Neural cell (in vitro differentiated cells): ENCODE results near the gene SAP130. TPM values are rescaled to one million over a fixed set of nuclear protein-coding genes. Genes with fewer than 3 reads are reported as not detected.

Experiments used
- H2AFZ ChIP-seq: fragments of 200-600, 300-800 bp; sonication (generic), shearing (Covaris generic); 2 replicates; pipeline ENCODE4 v1.6.0; 2014; ENCODE audit warnings: low read depth, mild to moderate bottlenecking, antibody characterized with exemption, low read length, moderate library complexity
- H3F3A ChIP-seq: fragments of 200-600 bp; shearing (Covaris generic); 2 replicates; pipeline ENCODE4 v1.6.1; 2016; ENCODE audit warnings: mild to moderate bottlenecking, moderate library complexity, mixed read lengths, antibody characterized with exemption, low read length; ENCODE audit not compliant: insufficient read depth, poor library complexity, severe bottlenecking
- H3K27ac ChIP-seq: fragments of 200-600, 300-800 bp; sonication (generic), shearing (Covaris generic); 2 replicates; pipeline ENCODE4 v1.5.1; 2014; ENCODE audit warnings: mild to moderate bottlenecking, low read length, moderate library complexity
- H3K27me3 ChIP-seq: fragments of 300-800, 200-600 bp; sonication (generic), shearing (Covaris generic); 2 replicates; pipeline ENCODE4 v1.6.0; 2014; ENCODE audit warnings: mild to moderate bottlenecking, low read depth, low read length, moderate library complexity; ENCODE audit not compliant: insufficient read depth
- H3K36me3 ChIP-seq: fragments of 300-800, 200-600 bp; sonication (generic), shearing (Covaris generic); 2 replicates; pipeline ENCODE4 v1.5.1; 2014; ENCODE audit warnings: mild to moderate bottlenecking, antibody characterized with exemption, low read length, moderate library complexity; ENCODE audit not compliant: insufficient read depth
- H3K4me2 ChIP-seq: fragments of 300-800, 200-600 bp; sonication (generic), shearing (Covaris generic); 2 replicates; pipeline ENCODE4 v1.6.0; 2014; ENCODE audit warnings: mild to moderate bottlenecking, low read length
- H3K4me3 ChIP-seq: fragments of 300-800, 200-600 bp; sonication (generic), shearing (Covaris generic); 2 replicates; pipeline ENCODE4 v1.5.1; 2014; ENCODE audit warnings: mild to moderate bottlenecking, low read length, moderate library complexity
- H3K79me2 ChIP-seq: fragments of 200-600 bp; shearing (Covaris generic); replicated peaks from 2 replicates; pipeline ENCODE4 v1.6.0; 2014; ENCODE audit warnings: mild to moderate bottlenecking, low read length, moderate library complexity; ENCODE audit not compliant: insufficient read depth
- H3K9ac ChIP-seq: fragments of 300-800, 200-600 bp; sonication (generic), shearing (Covaris generic); 2 replicates; pipeline ENCODE4 v1.6.1; 2016; ENCODE audit warnings: mild to moderate bottlenecking, low read length, mixed read lengths
- H3K9me2 ChIP-seq: fragments of 200-600 bp; shearing (Covaris generic); 2 replicates; pipeline ENCODE4 v1.6.1; 2016; ENCODE audit warnings: mild to moderate bottlenecking, low read length, mixed read lengths; ENCODE audit not compliant: insufficient read depth
- H3K9me3 ChIP-seq: fragments of 200-600, 300-800 bp; sonication (generic), shearing (Covaris generic); 2 replicates; pipeline ENCODE4 v1.6.1; 2016; ENCODE audit warnings: mild to moderate bottlenecking, mixed run types, low read length, moderate library complexity, mixed read lengths
- H4K20me1 ChIP-seq: fragments of 200-600 bp; shearing (Covaris generic); 2 replicates; pipeline ENCODE4 v1.6.1; 2016; ENCODE audit warnings: mild to moderate bottlenecking, mixed run types; ENCODE audit not compliant: insufficient read depth
- EP300 ChIP-seq: fragments of 450-650 bp; conservative IDR thresholded peaks from 2 replicates; pipeline ENCODE4 v1.6.1; 2014; ENCODE audit warnings: antibody characterized with exemption, mild to moderate bottlenecking, moderate library complexity; ENCODE audit not compliant: poor library complexity, severe bottlenecking
- EZH2 ChIP-seq: fragments of 200-600, 300-800 bp; shearing (Covaris generic), sonication (generic); IDR thresholded peaks from 2 replicates; pipeline ENCODE4 v1.6.1; 2014; ENCODE audit warnings: antibody characterized with exemption, low read length, borderline replicate concordance, mild to moderate bottlenecking; ENCODE audit not compliant: insufficient read depth, poor library complexity, severe bottlenecking
- MXI1 ChIP-seq: fragments of 450-650 bp; conservative IDR thresholded peaks from 2 replicates; pipeline ENCODE4 v1.6.1; 2014; ENCODE audit warnings: antibody characterized with exemption, mild to moderate bottlenecking; ENCODE audit not compliant: poor library complexity, severe bottlenecking
- POLR2AphosphoS5 ChIP-seq: IDR thresholded peaks from 2 replicates; pipeline ENCODE4 v1.6.1; 2012
- RAD21 ChIP-seq: fragments of 450-650 bp; conservative IDR thresholded peaks from 2 replicates; pipeline ENCODE4 v1.6.1; 2014; ENCODE audit warnings: antibody characterized with exemption, mild to moderate bottlenecking, moderate library complexity
- SMC3 ChIP-seq: fragments of 450-650 bp; conservative IDR thresholded peaks from 2 replicates; pipeline ENCODE4 v1.6.1; 2014; ENCODE audit warnings: antibody characterized with exemption, mild to moderate bottlenecking, moderate library complexity; ENCODE audit not compliant: poor library complexity
- TAF1 ChIP-seq: IDR thresholded peaks from 2 replicates; pipeline ENCODE4 v1.6.1; 2012; ENCODE audit warnings: low read depth
- polyA plus RNA-seq: library from polyadenylated mRNA; depleted of rRNA; stranded (reverse); fragments of >200 nt; gene quantifications from 2 replicates; pipeline ENCODE4 v1.2.3, GENCODE V29; 2014
- TF ChIP-seq, protein P1 (sequence below): fragments of 450-650 bp; IDR thresholded peaks from 2 replicates; pipeline ENCODE4 v1.5.1; 2014; ENCODE audit warnings: antibody characterized with exemption, mild to moderate bottlenecking, moderate library complexity; ENCODE audit not compliant: poor library complexity, severe bottlenecking
- TF ChIP-seq, protein P2 (sequence below): IDR thresholded peaks from 2 replicates; pipeline ENCODE4 v1.6.1; 2012; ENCODE audit warnings: borderline replicate concordance

Gene SAP130
- polyA plus RNA-seq, 1 donor from 2014 or later: 5.6 TPM

DNA sequence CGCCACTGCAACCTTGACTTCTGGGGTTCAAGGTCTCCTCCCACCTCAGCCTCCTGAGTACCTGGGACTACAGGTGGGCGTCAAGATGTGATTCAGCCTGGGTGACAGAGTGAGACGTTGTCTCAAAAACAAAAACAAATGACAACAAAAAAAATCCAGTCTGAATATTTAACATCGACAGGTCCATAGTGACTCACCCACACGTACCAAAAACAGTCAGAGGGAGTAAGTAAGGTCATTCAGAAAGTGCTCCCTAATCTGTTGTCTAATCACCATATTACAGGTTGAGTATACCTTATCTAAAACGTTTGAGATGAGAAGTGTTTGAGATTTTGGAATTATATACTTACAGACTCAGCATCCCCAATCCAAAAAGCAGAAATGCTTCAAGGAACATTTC lies 24.4 kb downstream of the SAP130 start:
- no peak overlapping the region for H3K27ac ChIP-seq
- H4K20me1 ChIP-seq: no peaks in the 10 kb centered on the region
- no peak overlapping the region for H2AFZ ChIP-seq
- no peak overlapping the region for H3K4me3 ChIP-seq
- no peaks in the 10 kb centered on the region for H3F3A ChIP-seq
- peaks cover 19% of the 10 kb centered on the region for H3K36me3 ChIP-seq
- no peaks in the 10 kb centered on the region for H3K9me3 ChIP-seq
- no peaks in the 10 kb centered on the region for H3K27me3 ChIP-seq
- no peak overlapping the region for H3K4me2 ChIP-seq
- no peaks in the 10 kb centered on the region for H3K79me2 ChIP-seq
- H3K9me2 ChIP-seq: no peaks in the 10 kb centered on the region
- TF ChIP-seq POLR2AphosphoS5 (no peak), EP300 (no peak), MXI1 (no peak), SMC3 (no peak), TAF1 (no peak), EZH2 (no peak), RAD21 (no peak)
- TF ChIP-seq, protein P1, sequence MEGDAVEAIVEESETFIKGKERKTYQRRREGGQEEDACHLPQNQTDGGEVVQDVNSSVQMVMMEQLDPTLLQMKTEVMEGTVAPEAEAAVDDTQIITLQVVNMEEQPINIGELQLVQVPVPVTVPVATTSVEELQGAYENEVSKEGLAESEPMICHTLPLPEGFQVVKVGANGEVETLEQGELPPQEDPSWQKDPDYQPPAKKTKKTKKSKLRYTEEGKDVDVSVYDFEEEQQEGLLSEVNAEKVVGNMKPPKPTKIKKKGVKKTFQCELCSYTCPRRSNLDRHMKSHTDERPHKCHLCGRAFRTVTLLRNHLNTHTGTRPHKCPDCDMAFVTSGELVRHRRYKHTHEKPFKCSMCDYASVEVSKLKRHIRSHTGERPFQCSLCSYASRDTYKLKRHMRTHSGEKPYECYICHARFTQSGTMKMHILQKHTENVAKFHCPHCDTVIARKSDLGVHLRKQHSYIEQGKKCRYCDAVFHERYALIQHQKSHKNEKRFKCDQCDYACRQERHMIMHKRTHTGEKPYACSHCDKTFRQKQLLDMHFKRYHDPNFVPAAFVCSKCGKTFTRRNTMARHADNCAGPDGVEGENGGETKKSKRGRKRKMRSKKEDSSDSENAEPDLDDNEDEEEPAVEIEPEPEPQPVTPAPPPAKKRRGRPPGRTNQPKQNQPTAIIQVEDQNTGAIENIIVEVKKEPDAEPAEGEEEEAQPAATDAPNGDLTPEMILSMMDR: no peak
- TF ChIP-seq, protein P2, sequence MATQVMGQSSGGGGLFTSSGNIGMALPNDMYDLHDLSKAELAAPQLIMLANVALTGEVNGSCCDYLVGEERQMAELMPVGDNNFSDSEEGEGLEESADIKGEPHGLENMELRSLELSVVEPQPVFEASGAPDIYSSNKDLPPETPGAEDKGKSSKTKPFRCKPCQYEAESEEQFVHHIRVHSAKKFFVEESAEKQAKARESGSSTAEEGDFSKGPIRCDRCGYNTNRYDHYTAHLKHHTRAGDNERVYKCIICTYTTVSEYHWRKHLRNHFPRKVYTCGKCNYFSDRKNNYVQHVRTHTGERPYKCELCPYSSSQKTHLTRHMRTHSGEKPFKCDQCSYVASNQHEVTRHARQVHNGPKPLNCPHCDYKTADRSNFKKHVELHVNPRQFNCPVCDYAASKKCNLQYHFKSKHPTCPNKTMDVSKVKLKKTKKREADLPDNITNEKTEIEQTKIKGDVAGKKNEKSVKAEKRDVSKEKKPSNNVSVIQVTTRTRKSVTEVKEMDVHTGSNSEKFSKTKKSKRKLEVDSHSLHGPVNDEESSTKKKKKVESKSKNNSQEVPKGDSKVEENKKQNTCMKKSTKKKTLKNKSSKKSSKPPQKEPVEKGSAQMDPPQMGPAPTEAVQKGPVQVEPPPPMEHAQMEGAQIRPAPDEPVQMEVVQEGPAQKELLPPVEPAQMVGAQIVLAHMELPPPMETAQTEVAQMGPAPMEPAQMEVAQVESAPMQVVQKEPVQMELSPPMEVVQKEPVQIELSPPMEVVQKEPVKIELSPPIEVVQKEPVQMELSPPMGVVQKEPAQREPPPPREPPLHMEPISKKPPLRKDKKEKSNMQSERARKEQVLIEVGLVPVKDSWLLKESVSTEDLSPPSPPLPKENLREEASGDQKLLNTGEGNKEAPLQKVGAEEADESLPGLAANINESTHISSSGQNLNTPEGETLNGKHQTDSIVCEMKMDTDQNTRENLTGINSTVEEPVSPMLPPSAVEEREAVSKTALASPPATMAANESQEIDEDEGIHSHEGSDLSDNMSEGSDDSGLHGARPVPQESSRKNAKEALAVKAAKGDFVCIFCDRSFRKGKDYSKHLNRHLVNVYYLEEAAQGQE: no peak
- H3K9ac ChIP-seq: no peak overlapping the region

DNA sequence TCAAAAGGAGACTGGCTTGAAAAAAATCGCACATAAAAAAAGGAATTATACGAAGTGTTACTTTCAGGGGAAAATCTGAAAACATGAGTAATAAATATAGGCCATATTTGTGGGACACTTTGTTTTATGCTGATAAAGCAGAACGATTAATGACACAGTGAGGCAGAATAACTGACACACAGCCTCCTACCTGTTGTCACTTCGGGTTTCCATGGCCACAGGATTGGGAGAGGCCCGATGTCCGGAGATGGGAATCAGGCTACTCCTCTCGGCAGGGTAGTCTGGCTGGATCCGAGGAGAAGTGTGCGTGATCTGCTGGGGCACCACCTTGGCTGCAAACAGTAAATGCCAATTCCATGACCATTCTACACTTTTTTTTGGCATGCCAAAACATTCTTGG lies 31.7 kb downstream of the SAP130 start:
- Histone ChIP-seq H3F3A (no peaks in the 10 kb centered on the region), H3K9ac (no peak overlapping the region), H2AFZ (no peak overlapping the region), H3K9me3 (no peaks in the 10 kb centered on the region), H3K27me3 (no peaks in the 10 kb centered on the region), H3K36me3 (peaks cover 8% of the 10 kb centered on the region), H3K27ac (no peak overlapping the region), H4K20me1 (no peaks in the 10 kb centered on the region), H3K4me2 (no peak overlapping the region), H3K9me2 (no peaks in the 10 kb centered on the region), H3K79me2 (no peaks in the 10 kb centered on the region), H3K4me3 (no peak overlapping the region)
- TF ChIP-seq SMC3: no peak
- TF ChIP-seq, protein P2: no peak
- no peak for TF ChIP-seq MXI1
- no peak for TF ChIP-seq EP300
- TF ChIP-seq, protein P1: no peak
- TF ChIP-seq EZH2: no peak
- no peak for TF ChIP-seq TAF1
- TF ChIP-seq POLR2AphosphoS5: no peak
- no peak for TF ChIP-seq RAD21
